ENCODE measurements around the gene PARK7.
A peak's percentile ranks its signal among the peaks of the same experiment; 100 is the strongest.
"Not testable (repeated sequence)": the region's sequence is repeated elsewhere in the genome, so short reads cannot be mapped to it uniquely, and the experiment has no call there.

PARK7 gene

DNA sequence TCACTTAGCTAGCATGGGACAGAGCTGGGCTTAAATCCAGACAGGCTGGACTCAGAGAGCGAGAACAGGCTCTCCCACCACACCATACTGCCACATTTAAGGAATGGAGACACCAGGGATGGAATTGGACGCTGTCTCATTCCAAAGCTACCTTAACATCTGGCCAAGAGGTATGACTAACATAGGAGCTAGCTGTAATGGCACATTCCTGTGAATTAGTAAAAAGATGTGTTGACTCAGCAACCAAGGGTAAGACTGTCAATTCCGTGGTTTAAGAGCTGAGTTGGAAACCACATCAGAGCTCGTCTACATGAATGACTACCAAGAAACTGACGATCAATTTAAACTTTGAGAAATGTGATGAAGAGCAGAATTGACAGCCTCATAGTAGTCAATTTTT lies 12.6 kb upstream of the PARK7 start:
- peak; percentile 94 for DNase-seq

GRCh38 chr1:7952791-7953190 lies 8.7 kb upstream of the PARK7 start:
- DNase-seq: not testable (repeated sequence)

DNA sequence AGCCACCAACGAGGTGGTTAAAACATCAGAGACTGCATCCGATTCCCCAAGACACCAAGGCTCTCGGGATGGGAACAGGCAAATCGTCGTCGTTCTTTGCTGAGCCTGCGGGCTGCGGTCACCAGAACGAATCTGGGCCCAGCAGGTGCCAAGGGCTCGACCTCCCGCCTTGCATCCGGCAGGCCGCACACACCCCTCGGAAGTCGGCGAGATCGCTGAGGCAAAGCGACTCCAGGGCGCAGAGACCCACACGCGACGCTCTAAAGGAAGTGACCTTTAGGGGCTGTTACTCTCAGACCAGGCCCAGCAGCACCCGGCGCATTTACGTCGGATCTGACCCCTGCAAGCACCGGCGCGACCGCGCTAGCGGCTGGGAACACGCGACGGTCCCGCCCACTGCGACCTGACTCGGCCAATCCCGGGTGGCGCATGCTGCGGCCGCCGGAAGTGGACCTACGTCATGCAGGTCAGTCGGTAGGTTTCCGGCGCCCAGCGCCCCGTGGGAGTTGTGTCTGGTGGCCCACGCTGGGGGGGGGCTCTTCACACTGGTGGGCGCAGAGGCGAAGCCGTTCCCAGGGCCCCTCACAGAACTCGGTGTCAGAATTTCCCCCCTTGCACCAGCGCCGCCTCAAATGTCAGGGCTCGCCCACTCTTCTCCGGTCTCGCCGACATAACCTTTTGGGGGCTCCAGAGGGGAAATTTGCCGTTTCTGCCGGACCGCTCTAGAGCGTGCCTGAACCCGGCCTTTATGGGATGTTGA lies 7.5 kb upstream of the PARK7 start:
- peak; percentile 80 for DNase-seq

DNA sequence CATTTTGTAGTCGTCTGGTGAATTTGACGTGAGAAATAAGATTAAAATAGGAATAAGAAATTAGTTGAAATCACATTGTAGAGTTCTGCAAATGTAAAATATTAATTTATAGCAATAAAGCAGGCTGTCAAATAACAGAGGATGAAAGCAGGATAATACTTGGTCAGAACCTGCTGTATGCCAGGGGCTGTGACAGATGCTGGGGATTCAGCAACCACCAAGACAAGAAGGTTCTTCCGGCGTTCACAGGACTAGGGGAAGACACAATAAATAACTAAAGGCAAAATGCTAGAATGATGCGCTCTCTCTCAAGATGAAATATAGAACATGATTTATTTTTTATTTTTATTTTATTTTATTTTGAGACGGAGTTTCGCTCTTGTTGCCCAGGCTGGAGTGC lies 6.8 kb upstream of the PARK7 start:
- DNase-seq: no peak

GRCh38 chr1:7956218-7957032 lies 5.1 kb upstream of the PARK7 start:
- peak; percentile 60 for DNase-seq

DNA sequence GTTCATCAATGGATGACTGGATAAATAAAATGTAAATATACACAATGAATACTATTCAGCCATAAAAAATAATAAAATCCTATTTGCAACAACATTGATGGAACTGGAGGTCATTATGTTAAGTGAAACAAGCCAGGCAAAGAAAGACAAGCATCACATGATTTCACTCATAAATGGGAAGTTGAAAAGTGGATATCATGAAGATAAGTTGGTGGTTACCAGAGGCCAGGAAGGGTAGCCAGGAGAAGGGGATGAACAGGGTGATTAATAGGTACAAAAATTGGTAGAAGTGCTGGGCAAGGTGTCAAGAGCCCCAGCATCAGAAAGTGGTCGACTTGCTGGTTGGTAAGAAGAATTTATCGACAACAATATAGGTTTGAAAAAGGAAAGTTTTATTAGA lies 1.3 kb upstream of the PARK7 start:
- DNase-seq: no peak

- DNase-seq: no peak
Observed at GRCh38 chr1:7960867-7961215, 670 bp upstream of the PARK7 start.

DNA sequence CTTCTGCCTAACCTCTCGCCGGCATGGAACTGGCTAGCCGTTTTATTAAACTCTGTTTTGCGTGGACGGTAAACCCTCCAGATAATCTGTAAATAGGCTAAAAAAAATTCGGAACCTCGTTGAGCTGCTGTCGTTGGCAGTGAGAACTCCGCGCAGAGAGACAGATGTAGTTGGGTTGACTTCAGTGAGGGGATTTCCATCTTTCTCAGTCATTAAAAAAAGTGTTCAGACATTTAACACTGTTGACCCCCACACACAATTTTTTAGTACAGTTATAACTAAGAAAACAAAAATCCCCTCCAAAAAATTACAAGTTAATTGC lies 464 bp downstream of the PARK7 start:
- no peak for DNase-seq

GRCh38 chr1:7962636-7963377 lies 1.3 kb downstream of the PARK7 start:
- DNase-seq: no peak

GRCh38 chr1:7963378-7963730 lies 1.8 kb downstream of the PARK7 start:
- not testable (repeated sequence) for DNase-seq

DNA sequence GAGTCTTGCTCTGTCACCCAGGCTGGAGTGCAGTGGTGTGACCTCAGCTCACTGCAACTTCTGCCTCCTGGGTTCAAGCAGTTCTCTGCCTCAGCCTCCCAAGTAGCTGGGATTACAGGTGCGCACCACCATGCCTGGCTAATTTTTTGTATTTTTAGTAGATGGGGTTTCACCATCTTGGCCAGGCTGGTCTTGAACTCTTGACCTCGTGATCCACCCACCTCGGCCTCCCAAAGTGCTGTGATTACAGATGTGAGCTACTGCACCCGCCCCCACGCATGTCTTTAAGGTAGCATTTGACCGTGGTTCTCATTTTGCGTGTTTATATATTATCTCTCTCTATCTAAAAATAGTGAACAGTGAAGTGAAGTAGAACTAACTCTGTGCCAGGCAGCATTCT lies 2.3 kb downstream of the PARK7 start:
- DNase-seq: not testable (repeated sequence)

DNA sequence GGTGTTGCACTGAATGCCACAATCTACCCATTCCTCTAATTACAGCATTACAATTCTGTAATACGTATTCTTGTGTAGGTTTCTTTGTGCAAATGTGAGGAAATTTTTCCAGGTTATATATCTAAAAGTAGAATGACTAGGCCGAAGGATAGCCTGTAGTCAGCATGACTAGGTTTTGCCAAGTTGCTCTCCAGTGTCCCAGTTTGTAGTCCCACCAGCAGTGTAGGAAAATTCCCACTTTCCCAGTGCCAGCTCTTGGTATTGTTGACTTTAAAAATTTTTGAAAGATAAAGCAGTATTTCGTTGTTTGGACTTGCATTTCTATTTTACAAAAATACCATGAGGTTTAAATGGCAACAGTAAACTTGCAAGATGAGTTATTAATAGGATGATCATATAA lies 3.0 kb downstream of the PARK7 start:
- no peak for DNase-seq

DNA sequence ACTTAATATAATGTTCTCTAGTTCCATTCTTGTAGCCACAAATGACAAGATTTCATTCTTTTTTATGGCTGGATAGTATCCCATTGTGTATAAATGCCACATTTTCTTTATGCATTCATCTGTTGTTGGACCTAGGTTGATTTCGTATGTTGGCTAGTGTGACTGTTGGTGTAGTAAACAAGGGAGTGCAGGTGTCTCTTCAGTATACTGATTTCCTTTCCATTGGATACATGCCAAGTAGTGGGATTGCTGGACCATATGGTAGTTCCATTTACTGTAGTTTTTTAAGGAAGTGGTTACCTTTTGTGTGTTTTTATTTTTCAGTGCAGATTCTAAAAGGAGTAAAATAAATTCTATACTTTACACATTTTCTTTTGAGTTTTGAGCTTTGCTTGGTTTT lies 5.7 kb downstream of the PARK7 start:
- DNase-seq: no peak

DNA sequence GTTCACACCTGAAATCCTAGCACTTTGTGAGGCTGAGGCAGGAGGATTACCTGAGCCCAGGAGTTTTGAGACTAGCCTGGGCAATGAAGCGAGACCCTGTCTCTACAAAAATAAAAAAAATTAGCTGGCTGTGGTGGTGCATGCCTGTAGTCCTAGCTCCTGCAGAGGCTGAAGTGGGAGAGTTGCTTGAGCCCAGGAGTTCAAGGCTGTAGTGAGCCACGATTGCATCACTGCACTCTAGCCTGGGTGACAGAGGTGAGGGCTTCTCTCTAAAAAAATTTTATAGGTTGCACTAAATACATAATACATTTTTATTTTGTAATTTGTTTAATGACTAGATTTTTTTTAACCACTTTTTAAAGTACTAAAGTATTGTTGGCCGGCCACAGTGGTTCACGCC lies 6.1 kb downstream of the PARK7 start:
- no peak for DNase-seq

DNA sequence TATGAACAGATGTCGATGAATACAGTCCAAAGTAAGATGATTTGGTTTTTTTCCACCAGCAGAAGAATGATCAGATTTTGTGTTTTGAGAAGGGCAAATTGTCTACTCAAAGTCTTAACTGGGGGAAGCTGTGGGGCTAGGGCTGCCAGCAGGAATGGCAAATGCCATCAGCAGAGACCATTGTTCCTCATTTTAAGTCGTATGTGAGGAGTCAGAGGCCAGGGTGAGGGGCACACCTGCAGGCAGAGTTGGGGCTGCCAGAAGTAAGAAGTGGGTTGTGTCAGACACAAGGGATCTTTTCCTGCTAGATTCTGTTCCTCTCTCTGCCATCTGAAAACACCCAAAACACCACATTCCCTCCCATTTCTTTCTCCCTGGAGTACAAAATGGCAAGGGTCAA lies 8.7 kb downstream of the PARK7 start:
- no peak for DNase-seq

GRCh38 chr1:7971024-7971423 lies 9.5 kb downstream of the PARK7 start:
- no peak for DNase-seq

- DNase-seq: no peak
Observed at GRCh38 chr1:7972285-7972684, 10.8 kb downstream of the PARK7 start.

DNA sequence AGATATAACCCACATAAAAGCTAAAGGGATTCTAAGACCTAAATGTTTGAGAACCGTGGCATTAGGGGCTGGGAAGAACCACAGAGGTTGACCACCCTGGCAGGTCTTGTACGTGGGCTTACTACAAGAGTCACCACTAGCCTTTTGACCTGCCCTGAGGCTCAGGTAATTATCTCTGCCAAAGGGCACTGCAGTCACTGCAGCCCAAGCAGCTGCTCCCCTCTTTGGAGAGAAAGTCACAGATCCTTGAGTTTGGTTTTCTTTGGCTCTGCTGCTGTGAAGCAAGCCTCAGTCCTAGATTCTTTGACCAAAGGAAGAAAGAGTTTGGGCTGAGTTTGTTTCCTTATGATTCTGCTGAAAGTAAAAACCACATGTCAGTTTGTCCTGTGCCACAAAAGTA lies 11.6 kb downstream of the PARK7 start:
- no peak for DNase-seq

DNA sequence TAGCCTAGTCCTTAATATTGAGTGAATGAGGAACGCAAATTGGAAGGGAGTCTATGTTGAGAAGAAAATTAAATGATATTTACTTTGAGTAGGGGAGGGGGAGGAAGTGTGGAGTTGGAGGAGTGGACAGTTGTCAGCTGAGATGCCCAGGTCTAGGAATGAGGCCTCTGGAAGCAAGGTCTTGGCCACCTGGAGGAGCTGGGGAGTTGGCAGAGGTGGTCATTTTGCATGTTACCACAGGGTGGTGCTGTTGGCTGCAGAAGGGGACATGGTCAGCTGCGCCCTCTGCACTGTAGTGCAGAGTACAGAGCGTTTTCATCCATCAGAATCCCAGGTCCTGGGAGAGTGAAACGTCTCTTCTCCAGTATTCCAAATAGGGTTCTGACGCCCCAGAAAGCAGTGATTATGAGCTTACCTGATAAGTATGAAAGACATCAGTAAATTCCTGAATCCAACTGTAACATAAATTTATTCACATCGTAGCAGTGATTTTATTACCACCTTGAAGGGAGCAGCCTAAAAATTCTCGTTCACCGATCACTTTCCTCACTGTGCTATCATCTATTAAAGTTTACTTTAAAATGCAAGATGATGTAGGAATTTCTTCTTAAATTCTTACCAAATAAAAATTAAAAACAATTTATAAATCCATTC lies 13.8 kb downstream of the PARK7 start:
- DNase-seq: peak; percentile 78

DNA sequence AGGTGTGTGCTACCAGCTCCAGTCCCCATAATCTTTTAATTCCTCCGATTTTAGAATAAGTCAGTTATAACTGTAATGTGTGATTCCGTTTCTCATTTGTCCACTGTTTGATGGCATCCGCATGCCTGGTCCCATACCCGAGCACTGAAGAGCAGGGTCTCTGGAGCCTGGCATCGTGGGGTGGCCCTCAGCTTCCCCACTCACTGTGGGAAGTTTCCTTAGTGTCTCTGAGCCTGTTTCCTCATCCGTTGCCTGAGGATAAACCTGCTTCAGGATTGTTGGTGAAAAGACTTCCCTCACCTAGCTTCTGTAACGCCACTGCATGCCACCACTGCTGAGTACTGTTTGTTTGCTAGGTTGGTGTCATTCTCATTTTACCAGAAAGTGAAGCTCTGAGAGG lies 19.5 kb downstream of the PARK7 start:
- DNase-seq: no peak

DNA sequence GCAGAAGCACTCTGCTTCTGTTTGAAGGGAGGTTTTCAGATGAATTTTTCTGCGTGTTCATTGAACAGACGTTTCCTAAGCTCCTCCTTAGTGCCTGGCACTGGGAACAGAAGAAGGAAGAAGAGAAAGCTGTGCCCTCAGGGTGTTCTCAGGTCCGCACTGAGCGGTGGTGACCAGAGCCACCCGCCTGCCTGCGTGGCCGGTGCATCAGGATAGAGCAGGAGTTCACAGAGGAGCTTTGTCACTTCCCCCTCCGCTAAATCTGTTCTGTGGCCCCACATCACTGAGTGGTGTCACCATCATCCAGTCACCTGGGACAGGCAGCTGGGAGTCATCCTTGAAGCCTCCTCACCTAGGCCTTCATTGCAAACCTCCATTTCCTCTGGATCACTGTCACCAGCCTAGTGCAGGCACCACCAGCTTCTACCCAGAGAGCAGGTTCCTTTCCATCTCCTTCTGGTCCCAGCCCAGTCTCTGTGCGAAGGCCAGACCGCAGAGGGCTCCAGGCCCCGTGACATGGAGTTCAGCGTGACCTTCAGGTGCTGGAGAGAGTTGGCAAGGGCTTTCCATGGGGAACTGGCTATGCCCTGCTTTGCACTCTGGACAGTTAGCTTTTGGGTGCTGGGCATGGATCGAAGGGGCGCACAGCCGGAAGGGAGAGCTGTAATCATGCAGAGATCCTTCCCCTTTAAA lies 21.7 kb downstream of the PARK7 start:
- DNase-seq: no peak

DNA sequence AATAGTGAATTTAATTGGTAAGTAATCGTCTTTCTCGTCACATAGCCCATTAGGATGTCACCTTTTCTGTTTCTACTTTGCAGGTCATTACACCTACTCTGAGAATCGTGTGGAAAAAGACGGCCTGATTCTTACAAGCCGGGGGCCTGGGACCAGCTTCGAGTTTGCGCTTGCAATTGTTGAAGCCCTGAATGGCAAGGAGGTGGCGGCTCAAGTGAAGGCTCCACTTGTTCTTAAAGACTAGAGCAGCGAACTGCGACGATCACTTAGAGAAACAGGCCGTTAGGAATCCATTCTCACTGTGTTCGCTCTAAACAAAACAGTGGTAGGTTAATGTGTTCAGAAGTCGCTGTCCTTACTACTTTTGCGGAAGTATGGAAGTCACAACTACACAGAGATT lies 23.3 kb downstream of the PARK7 start:
- DNase-seq: no peak

All from HCEC 1CT (cell line).